GM12872 (cell line): Measurements from ENCODE around the gene SSTR5.

ENCODE experiments used
- TF ChIP-seq, protein P1 (sequence below): IDR thresholded peaks from 3 replicates; pipeline ENCODE4 v1.5.1; 2011; ENCODE audit warnings: low read depth, mild to moderate bottlenecking, low read length, moderate library complexity; ENCODE audit not compliant: insufficient read depth

SSTR5 gene

DNA sequence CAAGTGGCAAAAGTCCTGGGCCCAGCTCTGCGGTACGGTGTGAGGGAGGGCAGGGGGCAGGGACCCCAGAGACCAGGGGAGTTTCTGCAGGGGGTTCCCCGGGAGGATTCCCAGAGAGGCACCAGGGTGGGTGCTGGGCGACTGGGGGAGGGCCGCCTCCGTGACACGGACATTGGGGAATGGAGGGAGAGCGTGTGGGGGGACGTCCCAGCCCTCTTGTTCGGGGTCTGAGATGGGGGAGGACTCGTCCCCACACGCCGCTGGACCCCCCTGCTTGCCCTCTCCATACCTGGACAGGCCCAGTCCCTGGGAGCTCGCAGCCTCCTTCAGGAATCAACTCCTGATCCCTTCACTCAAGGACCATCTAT is 49.8 kb downstream of the SSTR5 start:
- TF ChIP-seq, protein P1, sequence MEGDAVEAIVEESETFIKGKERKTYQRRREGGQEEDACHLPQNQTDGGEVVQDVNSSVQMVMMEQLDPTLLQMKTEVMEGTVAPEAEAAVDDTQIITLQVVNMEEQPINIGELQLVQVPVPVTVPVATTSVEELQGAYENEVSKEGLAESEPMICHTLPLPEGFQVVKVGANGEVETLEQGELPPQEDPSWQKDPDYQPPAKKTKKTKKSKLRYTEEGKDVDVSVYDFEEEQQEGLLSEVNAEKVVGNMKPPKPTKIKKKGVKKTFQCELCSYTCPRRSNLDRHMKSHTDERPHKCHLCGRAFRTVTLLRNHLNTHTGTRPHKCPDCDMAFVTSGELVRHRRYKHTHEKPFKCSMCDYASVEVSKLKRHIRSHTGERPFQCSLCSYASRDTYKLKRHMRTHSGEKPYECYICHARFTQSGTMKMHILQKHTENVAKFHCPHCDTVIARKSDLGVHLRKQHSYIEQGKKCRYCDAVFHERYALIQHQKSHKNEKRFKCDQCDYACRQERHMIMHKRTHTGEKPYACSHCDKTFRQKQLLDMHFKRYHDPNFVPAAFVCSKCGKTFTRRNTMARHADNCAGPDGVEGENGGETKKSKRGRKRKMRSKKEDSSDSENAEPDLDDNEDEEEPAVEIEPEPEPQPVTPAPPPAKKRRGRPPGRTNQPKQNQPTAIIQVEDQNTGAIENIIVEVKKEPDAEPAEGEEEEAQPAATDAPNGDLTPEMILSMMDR: no peak

DNA sequence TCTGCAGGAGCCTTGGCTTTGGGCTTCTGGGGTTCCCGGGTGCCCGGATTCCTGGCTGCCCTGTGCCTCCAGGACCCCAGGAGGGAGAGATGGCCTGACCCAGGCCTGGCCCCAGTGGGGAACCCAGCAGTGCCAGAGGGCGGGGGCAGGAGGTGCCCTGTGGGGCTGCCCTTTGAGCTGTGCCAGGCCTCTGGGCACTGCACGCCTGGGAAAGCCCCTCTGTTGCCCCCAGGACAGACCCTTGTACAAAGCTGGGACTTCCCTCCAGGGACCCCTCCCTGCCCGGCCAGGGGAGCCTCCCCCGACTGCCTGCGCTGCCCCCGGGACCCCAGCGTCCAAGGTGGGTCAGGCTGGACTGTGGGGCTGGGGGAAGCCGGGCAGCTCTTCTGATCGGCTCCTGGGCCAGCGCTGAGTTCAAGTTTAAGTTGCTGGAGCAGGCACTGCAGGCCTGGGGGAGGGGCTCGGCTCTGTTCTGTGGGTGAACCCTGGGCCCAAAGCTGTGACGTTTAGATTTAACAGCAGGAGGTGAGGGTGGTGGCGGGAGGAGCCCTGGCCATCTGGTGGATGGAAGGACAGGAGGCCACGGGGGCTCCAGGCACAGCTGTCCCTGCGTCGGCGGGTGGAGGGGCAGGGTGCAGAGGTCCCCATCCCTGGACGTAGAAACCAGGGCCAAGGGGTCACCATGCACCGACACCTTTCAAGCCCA is 51.1 kb downstream of the SSTR5 start:
- TF ChIP-seq, protein P1: no peak

DNA sequence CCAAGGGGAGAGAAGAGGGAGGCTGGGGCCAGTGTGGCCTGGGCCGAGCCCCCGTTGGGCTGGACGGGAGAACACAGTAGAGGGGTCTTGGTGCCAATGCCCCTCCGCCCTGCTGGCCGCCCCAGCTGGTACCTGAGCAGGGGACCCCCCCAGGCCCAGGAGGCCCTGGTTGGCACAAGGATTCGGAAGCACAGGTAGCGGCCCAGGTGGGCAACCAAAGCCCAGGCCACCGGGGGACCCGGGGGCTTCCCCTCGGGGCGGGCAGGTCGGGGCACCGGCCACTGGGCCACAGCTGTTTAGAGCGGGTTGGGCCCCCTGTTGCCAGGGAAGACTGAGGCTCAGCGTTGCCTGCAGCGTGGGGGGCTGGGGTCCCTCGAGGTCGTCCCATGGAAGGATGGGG is 51.7 kb downstream of the SSTR5 start:
- TF ChIP-seq, protein P1: no peak

DNA sequence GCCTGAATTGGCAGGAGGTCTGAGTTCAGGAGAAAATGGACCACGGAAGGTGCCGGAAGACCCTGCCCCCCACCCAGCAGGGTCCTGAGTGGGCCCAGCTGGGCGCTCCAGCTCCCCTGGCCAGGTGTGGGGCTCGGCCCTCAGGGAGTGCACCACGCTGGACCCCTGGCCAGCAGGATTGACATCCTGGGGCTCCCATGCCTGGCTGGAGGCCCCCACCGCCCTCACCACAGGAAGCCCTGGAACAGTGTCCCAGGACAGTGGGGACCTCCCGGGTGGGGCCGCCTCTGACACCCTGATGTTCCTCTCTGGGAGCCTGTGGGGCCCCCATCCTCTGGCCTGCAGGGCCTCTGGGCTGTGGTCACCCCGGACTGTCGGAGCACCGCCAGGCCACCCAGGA is 52.2 kb downstream of the SSTR5 start:
- TF ChIP-seq, protein P1: no peak

DNA sequence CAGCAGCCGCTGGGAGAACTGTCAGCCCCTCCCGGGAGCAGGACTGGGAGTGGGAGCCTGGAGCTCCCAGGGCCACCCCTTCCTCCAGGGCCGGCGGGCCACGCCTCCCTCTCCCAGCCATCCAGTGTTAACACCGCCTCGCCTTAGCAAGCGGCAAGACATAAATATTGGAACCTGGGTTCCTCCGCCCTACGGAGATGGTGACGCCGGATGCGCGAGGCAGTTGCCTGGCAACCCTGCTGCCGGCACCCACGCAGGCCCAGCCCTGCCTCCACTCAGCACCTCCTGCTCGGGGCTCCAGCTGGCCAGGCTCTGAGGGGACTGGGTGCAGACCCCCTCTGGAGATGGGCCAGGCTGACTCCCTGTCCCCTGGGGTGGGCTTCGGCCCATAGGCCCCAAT is 52.9 kb downstream of the SSTR5 start:
- TF ChIP-seq, protein P1: no peak

DNA sequence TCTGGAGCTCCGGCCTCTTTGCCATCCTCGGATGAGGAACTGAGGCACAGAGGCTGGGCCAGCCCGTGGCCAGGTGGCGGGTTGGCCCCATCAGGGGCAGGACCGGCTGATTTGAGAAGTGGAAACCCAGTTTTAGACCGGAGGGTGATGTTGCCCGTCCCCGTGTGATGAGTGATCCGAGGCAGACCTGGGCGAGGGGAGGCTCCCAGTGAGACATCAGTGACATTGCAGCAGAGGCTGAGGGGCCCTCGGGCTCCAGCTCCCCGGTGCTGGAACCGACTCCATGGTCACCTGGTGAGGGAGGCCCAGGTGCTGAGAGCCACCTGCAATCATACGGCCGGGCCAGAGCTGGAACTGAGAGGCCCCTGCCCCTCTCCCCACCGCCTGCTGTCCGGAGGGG is 53.5 kb downstream of the SSTR5 start:
- TF ChIP-seq, protein P1: no peak

DNA sequence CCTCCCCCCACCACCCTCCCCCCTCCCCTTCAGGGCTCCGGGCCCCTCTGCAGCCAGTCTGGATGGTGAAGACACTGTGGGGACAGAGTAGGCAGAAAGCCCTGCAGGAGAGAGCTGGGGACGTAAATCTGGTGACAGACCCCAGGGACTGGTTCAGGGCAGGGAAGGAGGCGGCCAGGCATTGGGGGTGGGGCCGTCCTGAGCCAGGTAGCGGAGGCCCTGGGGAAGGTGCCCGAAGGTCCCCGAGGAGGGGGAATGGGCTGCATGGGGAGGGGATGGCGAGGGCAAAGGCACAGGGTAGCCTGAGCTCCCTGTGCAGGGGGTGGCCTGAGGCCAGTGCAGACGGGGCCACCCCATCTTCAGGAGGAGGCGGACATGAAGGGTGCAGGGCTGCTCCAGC is 54.0 kb downstream of the SSTR5 start:
- TF ChIP-seq, protein P1: no peak
